Spinal cord (tissue), 10 donors: Measurements from ENCODE around the gene CERS3. TPM values are rescaled to one million over a fixed set of nuclear protein-coding genes. Genes with fewer than 3 reads are reported as not detected.
A peak's percentile ranks its signal among the peaks of the same experiment; 100 is the strongest.

ENCODE experiments used
- DNase-seq, 6 donors: peaks; one replicate each; pipeline versions ENCODE4 v3.0.0 to v3.0.0-alpha.2; 2013 to 2015; ENCODE audit warnings: low spot score in 6 of 6, low read depth in 4 of 6
- H3K27ac ChIP-seq: one replicate; pipeline ENCODE4 v1.5.1; 2013; ENCODE audit warnings: low read depth, low read length, control low read depth
- H3K27me3 ChIP-seq: one replicate; pipeline ENCODE4 v1.6.1; 2013; ENCODE audit warnings: low read length; ENCODE audit not compliant: control insufficient read depth, insufficient read depth
- H3K36me3 ChIP-seq: one replicate; pipeline ENCODE4 v1.6.1; 2013; ENCODE audit warnings: low read length; ENCODE audit not compliant: control insufficient read depth, insufficient read depth
- H3K4me1 ChIP-seq: one replicate; pipeline ENCODE4 v1.6.1; 2013; ENCODE audit warnings: low read length; ENCODE audit not compliant: control insufficient read depth, insufficient read depth
- H3K4me3 ChIP-seq: one replicate; pipeline ENCODE4 v1.5.1; 2013; ENCODE audit warnings: low read depth, low read length, control low read depth
- H3K9me3 ChIP-seq: one replicate; pipeline ENCODE4 v1.6.1; 2013; ENCODE audit warnings: low read length; ENCODE audit not compliant: control insufficient read depth, insufficient read depth
- WGBS: methylation state at CpG from one replicate; pipeline ENCODE4 v1.1.5; 2013; ENCODE audit warnings: missing lambda C conversion rate; ENCODE audit not compliant: insufficient coverage; 5-methylcytosine and 5-hydroxymethylcytosine counted together
- polyA plus RNA-seq, 2 donors: library from polyadenylated mRNA; unstranded; fragments of 120-200 nt; gene quantifications; one replicate each; pipeline ENCODE4 v1.2.1, GENCODE V29; 2013; ENCODE audit not compliant: insufficient read length in 2 of 2
- total RNA-seq, 2 donors: library from RNA; depleted of rRNA in 1 of 2; stranded (reverse); fragments of 120-200 nt in 1 of 2; fragments of >200 nt in 1 of 2; gene quantifications; one replicate each; pipeline versions ENCODE4 v1.2.3 to v1.2.4, GENCODE V29; 2013 to 2014
- donor health status: healthy.

The CERS3 gene
- total and polyA plus RNA-seq, 4 donors: 0.20 to 1.1 (median 0.42) TPM

DNA sequence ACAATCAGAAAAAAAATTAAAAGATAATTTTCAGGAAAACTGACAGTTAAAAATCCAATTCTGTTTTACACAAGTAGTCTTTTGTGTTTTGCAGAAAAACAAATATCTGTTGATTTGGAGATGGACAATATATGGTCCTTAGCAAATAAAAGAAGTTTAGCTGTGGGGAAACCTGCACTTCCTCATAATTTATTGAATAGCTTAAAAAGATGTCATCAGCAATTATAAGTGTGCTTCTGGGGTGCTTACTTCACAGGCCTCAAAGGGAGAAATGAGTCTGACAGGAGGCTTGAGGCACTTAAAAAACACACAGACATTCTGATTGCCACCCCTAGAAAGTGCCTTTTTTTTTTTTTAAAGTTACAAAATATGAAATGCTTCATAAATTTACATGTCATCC lies 31.6 kb upstream of the CERS3 start:
- Histone ChIP-seq H3K27ac (no peak overlapping the region), H3K9me3 (no peaks in the 10 kb centered on the region), H3K4me1 (no peaks in the 10 kb centered on the region)

DNA sequence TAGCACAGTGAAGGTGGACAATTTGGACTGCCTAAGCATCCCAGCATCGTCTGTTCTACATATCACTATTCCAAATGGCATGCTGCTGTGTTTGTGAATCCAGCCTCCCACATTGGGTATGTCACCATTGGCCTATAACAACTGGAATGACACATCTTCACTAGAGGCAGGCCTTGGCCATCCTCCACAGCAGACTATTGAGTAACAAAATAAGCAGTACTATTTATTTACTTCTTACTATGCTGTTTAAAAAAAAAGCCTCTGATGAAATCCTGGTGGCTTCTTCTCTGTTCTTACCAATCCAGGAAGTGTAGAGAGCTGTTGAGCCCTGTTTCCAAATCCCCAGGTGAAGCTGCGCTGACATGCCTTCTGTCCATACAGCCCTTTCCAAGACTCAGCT lies 30.6 kb upstream of the CERS3 start:
- DNase-seq: no peak
- Histone ChIP-seq H3K27me3 (no peaks in the 10 kb centered on the region), H3K4me1 (no peaks in the 10 kb centered on the region), H3K4me3 (no peak overlapping the region), H3K27ac (no peak overlapping the region), H3K36me3 (no peaks in the 10 kb centered on the region), H3K9me3 (no peaks in the 10 kb centered on the region)
- 95% methylated on average over 2 of the region's 2 CpGs for WGBS

More for the DNA sequence above, 31.6 kb upstream of the CERS3 start:
- H3K27me3 ChIP-seq: no peaks in the 10 kb centered on the region
- H3K36me3 ChIP-seq: no peaks in the 10 kb centered on the region
- DNase-seq: no peak
- H3K4me3 ChIP-seq: no peak overlapping the region

DNA sequence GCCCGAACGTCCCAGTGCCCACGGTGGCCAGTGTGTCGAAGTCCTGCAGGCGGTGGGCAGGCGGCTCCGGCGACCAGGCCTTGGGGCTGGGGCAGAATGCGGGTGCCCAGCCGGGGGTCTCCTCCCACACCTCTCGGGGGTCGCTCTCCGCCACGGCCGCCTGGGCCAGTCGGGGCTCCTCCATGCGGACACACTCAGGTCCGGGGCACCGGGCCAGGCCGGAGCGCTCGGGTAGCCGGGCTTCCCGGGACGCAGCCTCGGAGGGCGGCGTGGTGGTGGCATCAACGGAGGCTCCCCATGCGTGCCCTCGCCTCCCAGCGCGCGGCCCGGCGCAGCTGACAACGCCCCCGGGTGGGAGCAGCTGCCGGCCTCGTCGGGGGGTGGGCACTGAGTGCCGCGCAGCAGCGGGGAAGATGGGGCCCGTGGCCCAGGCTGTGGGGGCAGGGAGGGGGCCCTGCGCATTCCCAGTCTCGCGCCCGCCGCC lies 30.1 kb upstream of the CERS3 start:
- H3K4me1 ChIP-seq: no peaks in the 10 kb centered on the region
- H3K36me3 ChIP-seq: no peaks in the 10 kb centered on the region
- WGBS: 98% methylated on average over 46 of the region's 50 CpGs
- no peaks in the 10 kb centered on the region for H3K9me3 ChIP-seq
- no peak overlapping the region for H3K27ac ChIP-seq
- DNase-seq: no peak
- H3K4me3 ChIP-seq: no peak overlapping the region
- no peaks in the 10 kb centered on the region for H3K27me3 ChIP-seq

DNA sequence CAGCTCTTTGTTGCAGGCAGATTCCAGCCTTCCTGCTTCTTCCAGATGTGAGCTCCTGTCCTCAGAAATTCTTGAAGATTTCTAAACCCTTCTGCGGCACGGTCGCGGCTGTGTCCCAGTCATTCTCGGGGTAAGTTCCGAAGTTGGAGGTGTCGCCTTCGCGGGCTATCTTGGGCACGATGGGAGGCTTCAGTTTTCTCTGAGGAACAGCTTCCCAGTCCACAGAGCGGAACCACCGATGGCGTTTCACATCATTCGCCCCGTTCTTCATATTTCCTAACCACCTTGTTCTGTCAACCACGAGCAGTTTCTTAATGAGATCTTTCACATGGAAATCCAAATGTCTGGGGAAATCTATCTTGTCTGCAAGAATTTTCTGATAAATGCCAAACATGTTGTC lies 24.7 kb upstream of the CERS3 start:
- H3K9me3 ChIP-seq: no peaks in the 10 kb centered on the region
- WGBS: 96% methylated on average over 15 of the region's 16 CpGs

GRCh38 chr15:100547961-100548360 lies 19.2 kb upstream of the CERS3 start:
- peak in 1 of 6 donors; percentile 17 for DNase-seq
- Histone ChIP-seq H3K27me3 (peaks cover 8% of the 10 kb centered on the region), H3K4me1 (peaks cover 7% of the 10 kb centered on the region), H3K36me3 (no peaks in the 10 kb centered on the region), H3K9me3 (no peaks in the 10 kb centered on the region), H3K4me3 (no peak overlapping the region), H3K27ac (no peak overlapping the region)
- WGBS: 74% methylated on average over 5 of the region's 5 CpGs

More for the DNA sequence above, 24.7 kb upstream of the CERS3 start:
- Histone ChIP-seq H3K27ac (no peak overlapping the region), H3K4me3 (no peak overlapping the region), H3K27me3 (no peaks in the 10 kb centered on the region), H3K4me1 (no peaks in the 10 kb centered on the region), H3K36me3 (no peaks in the 10 kb centered on the region)
- DNase-seq: no peak

DNA sequence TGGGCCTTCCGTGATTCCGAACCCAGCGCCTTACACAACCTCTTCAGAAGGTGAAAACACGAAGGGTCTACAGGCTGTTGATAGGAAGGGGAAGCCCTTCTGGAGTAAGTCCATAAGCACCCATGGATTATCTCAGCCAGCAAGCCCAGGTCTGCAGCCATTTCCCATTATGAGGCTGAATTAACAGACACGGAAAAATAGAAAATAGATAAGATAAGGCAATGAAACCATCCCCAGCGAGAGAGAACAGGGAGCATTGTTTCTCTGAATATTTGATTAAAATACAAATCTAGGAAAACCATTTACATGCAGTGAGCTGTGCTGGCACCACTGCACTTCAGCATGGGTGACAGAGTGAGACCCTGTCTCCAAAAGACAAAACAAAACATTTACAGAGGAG lies 16.2 kb upstream of the CERS3 start:
- H3K27me3 ChIP-seq: peaks cover 8% of the 10 kb centered on the region
- DNase-seq: no peak
- 82% methylated on average over 5 of the region's 6 CpGs for WGBS

DNA sequence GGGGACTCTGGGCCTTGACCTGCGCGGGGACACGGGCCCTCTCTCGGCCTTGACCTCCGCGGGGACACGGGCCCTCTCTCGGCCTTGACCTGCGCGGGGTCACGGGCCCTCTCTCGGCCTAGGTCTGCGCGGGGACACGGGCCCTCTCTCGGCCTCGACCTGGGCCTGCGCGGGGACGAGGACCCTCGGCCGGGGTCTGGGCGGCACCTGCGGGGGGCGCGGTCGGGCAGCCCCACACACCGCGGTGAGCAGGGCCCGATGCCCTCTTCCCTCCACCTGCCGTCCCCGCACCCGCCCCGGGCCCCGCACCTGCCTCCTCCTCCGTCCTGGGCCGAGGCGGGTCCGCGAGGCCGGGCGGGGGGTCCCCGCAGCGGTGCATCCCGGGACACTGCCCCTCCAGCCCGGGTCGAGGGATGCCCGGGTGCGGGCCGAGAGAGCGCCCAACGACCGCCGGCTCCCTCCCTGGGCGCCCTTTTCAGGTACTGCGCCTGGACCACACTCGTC lies 15.6 kb upstream of the CERS3 start:
- WGBS: 16% methylated on average over 57 of the region's 57 CpGs
- no peaks in the 10 kb centered on the region for H3K36me3 ChIP-seq
- H3K4me1 ChIP-seq: peaks cover 7% of the 10 kb centered on the region
- no peak overlapping the region for H3K4me3 ChIP-seq
- no peak overlapping the region for H3K27ac ChIP-seq
- DNase-seq: no peak
- H3K27me3 ChIP-seq: peaks cover 8% of the 10 kb centered on the region
- H3K9me3 ChIP-seq: no peaks in the 10 kb centered on the region

More for the DNA sequence above, 16.2 kb upstream of the CERS3 start:
- Histone ChIP-seq H3K27ac (no peak overlapping the region), H3K4me1 (peaks cover 7% of the 10 kb centered on the region), H3K4me3 (no peak overlapping the region), H3K36me3 (no peaks in the 10 kb centered on the region), H3K9me3 (no peaks in the 10 kb centered on the region)

DNA sequence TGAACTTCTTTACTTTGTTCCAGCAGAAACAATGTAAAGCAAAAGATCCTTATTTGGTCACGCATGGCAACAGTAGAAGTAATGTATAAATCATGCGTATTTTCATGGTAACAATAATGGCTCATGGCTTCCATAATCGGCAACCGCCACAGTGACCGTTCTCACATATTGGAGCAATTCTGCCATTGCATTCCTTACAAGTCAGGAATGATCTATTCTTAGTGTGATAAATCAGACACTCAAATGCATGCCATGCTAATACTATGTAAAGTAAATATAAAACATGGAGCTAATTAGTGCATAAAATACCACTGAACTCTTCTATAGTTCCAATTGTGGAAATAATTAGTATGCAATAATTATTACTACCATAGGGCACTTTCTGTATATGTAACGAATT lies 13.5 kb upstream of the CERS3 start:
- peaks cover 7% of the 10 kb centered on the region for H3K4me1 ChIP-seq
- peaks cover 8% of the 10 kb centered on the region for H3K27me3 ChIP-seq
- H3K36me3 ChIP-seq: no peaks in the 10 kb centered on the region
- no peak overlapping the region for H3K27ac ChIP-seq
- DNase-seq: no peak
- no peaks in the 10 kb centered on the region for H3K9me3 ChIP-seq
- 73% methylated on average over 3 of the region's 6 CpGs for WGBS
- no peak overlapping the region for H3K4me3 ChIP-seq

DNA sequence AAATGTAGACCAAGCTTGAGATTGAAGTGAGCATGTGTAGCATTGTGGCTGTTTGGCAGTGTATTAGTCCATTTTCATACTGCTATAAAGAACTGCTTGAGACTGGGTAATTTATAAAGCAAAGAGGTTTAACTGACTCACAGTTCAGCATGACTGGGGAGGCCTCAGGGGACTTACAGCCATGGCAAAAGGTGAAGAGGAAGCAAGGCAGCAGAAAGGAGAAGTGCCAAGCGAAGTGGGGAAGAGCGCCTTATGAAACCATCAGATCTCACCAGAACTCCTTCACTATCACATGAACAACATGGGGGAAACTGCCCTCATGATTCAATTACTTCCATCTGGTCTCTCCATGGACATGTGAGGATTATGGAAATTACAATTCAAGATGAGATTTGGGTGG lies 8.6 kb upstream of the CERS3 start:
- no peaks in the 10 kb centered on the region for H3K36me3 ChIP-seq
- no peaks in the 10 kb centered on the region for H3K4me1 ChIP-seq
- no peak for DNase-seq
- no peaks in the 10 kb centered on the region for H3K27me3 ChIP-seq
- no peak overlapping the region for H3K27ac ChIP-seq
- no peaks in the 10 kb centered on the region for H3K9me3 ChIP-seq
- no peak overlapping the region for H3K4me3 ChIP-seq
- WGBS: no CpG with 5 or more reads among the region's 2 CpGs

GRCh38 chr15:100536733-100537132 lies 8.0 kb upstream of the CERS3 start:
- Histone ChIP-seq H3K4me3 (no peak overlapping the region), H3K27me3 (no peaks in the 10 kb centered on the region), H3K27ac (no peak overlapping the region), H3K36me3 (no peaks in the 10 kb centered on the region), H3K9me3 (no peaks in the 10 kb centered on the region), H3K4me1 (peaks cover 2% of the 10 kb centered on the region)
- no peak for DNase-seq
